Panc1 (cell line): ENCODE results near the gene NOP14.

Source experiments
- CTCF ChIP-seq: fragments of 450-650 bp; IDR thresholded peaks from 2 replicates; pipeline ENCODE4 v1.5.1; 2017; ENCODE audit warnings: mild to moderate bottlenecking
- POLR2AphosphoS5 ChIP-seq: IDR thresholded peaks from 2 replicates; pipeline ENCODE4 v1.6.1; 2012; ENCODE audit warnings: mild to moderate bottlenecking, low read depth, low read length, moderate library complexity
- REST ChIP-seq, 2 experiments: IDR thresholded peaks; 2 replicates each; pipeline ENCODE4 v1.6.1; 2011 to 2012; ENCODE audit warnings: low read depth in 2 of 2, control low read depth in 1 of 2, low read length in 1 of 2, mild to moderate bottlenecking in 1 of 2, moderate library complexity in 1 of 2; ENCODE audit not compliant: insufficient read depth in 1 of 2

- TF ChIP-seq CTCF (no peak), POLR2AphosphoS5 (no peak; the same call in 1 of the 2 replicates), REST (IDR thresholded peaks at IDR 0.05; ENCODE audit: insufficient read depth in 1 of 2, low read depth in 2 of 2, low read length in 1 of 2) (no peak)
Observed at GRCh38 chr4:2937146-2937857, 25.9 kb downstream of the NOP14 start.
